Left lobe of liver (tissue), 2 donors: ENCODE data around the gene BRD9. TPM values are rescaled to one million over a fixed set of nuclear protein-coding genes. Genes with fewer than 3 reads are reported as not detected.
"Not testable (repeated sequence)": the region's sequence is repeated elsewhere in the genome, so short reads cannot be mapped to it uniquely, and the experiment has no call there.

ENCODE experiments used
- ATAC-seq: fragments of 200-7000 bp; cut with Tn5 transposase; one replicate; pipeline ENCODE4 v1.9.1; 2020; ENCODE audit warnings: mild to moderate bottlenecking, moderate library complexity
- DNase-seq: peaks from one replicate; pipeline ENCODE4 v3.0.0-alpha.2; 2020; ENCODE audit warnings: low spot score
- total RNA-seq: library from RNA; stranded (reverse); gene quantifications from one replicate; pipeline ENCODE4 v1.2.1, GENCODE V29; 2021
- donor health status: DM: no; HTN: no; CAD: no; lungs with moderate emphysema.
- donor health status: DM: no; HTN: yes; CAD: no.

BRD9 gene
- total RNA-seq: 19.0 TPM

GRCh38 chr5:892394-893136 is at the start of gene BRD9, which contains the start of gene TRIP13:
BRD9 (minus strand) TSS chr5:892801; CDS start chr5:892657, 144 bp downstream.
TRIP13 (plus strand) TSS chr5:892884; CDS start chr5:892999, 115 bp downstream.
- DNase-seq (peak; percentile 93), ATAC-seq (peak; percentile 97)

DNA sequence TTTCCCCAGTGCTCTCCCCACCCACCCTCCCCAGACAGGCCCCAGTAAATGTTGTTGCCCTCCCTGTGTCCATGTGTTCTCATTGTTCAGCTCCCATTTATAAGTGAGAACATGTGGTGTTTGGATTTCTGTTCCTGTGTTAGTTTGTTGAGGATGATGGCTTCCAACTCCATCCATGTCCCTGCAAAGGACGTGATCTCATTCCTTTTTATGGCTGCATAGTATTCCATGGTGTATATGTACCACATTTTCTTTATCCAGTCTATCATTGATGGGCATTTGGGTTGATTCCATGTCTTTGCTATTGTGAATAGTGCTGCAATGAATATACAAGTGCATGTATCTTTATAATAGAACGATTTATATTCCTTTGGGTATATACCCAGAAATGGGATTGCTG is 48.1 kb upstream of the BRD9 start:
- ATAC-seq, DNase-seq: not testable (repeated sequence)

DNA sequence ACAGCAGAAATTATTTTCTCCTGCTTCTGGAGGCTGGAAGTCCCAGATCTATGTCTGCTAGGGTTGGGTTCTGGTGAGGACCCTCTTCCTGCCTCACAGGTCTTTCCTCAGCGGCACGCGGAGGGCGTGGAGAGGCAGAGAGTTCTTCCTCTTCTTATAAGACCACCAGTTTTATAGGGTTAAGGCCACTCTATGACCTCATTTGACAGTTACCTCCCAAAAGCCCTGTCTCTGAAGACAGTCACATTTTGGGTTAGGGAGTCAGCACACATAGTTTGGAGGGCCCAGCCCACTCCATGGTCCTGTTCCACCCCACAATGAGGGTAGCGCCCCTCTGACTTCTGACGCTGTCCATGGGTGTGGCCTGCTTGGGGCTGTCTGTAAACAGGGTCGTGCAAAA is 46.8 kb upstream of the BRD9 start:
- ATAC-seq: no peak
- no peak for DNase-seq

GRCh38 chr5:937151-937924 is 44.7 kb upstream of the BRD9 start:
- ATAC-seq: no peak
- peak; percentile 40 for DNase-seq

GRCh38 chr5:936149-937144 is 43.8 kb upstream of the BRD9 start:
- peak; percentile 39 for DNase-seq
- no peak for ATAC-seq

DNA sequence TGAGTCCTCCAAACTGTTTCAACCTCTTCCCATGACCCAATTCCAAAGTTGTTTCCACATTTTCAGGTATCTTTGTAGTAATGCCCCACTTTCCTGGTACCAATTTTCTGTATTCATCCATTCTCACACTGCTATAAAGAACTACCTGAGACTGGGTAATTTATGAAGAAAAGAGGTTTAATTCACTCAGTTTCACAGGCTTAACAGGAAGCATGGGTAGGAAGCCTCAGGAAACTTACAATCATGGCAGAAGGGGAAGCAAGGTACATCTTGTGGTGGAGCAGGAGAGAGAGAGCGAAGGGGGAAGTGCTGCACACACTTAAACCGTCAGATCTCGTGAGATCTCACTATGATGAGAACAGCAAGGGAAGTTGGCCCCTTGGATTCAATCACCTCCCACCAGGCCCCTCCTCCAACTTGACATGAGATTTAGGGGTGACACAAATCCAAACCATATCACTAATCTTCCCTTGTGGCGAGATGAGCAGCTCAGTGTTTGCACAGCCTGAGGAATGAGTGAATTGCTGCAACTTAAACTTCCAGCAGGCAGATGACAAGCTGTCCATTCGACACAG is 43.0 kb upstream of the BRD9 start:
- no peak for DNase-seq
- ATAC-seq: no peak

- peak; percentile 44 for ATAC-seq
These were observed 41.9 kb upstream of the BRD9 start for GRCh38 chr5:934381-934967.

GRCh38 chr5:933951-934350 is 41.4 kb upstream of the BRD9 start:
- not testable (repeated sequence) for DNase-seq, ATAC-seq

More at GRCh38 chr5:934381-934967, 41.9 kb upstream of the BRD9 start:
- DNase-seq: peak; percentile 29

DNA sequence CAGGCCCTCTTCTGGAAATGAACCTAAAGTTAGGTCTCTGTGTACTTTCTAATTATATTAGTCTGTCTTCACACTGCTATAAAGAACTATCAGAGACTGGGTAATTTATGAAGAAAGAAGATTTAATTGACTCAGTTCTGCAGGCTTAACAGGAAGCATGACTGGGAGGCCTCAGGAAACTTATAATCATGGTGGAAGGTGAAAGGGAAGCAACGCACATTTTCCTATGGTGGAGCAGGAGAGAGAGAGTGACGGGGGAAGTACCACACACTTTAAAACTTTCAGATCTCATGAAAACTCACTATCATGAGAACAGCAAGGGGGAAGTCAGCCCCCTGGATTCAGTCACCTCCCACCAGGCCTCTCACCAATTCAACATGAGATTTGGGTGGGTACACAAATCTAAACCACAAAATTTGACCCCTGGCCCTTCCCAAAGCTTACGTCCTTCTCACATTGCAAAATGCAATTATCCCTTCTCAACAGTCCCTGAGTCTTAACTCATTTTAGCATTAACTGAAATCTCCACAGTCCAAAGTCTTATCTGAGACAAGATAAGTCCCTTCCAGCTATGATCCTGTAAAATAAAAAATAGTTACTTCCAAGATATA is 40.8 kb upstream of the BRD9 start:
- ATAC-seq: no peak

DNA sequence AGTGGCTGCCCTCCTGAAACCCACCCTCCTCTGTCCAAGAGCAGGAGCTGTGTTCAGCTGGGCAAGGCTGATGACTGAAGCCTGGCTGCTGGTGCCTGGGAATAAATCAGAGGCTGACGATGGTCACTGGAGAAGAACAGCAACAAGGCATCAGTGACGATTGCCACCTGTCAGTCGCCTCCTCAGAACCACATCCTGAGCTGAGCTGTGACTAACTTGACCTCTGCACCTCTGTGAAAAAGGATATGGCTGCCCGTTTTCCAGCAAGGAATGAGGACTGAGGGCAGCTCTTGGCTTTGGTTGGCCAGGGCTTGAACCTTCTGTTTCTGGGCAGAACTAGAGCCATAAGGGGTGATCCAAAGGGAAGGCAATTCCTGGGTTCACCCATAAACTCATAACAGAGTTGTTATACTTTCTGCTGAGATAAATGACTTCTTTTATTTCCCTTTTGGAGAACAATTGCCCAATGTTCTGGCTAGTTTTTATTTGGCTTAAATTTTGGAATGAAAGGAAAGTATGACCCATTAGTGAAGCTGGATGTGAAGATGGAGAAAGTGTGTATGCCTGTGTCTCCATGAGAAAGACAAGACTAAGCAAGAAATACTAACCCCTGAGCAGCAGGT is 40.1 kb upstream of the BRD9 start:
- ATAC-seq (no peak), DNase-seq (no peak)

More for the DNA sequence above, 40.8 kb upstream of the BRD9 start:
- DNase-seq: no peak

GRCh38 chr5:932151-932627 is 39.6 kb upstream of the BRD9 start:
- no peak for DNase-seq
- ATAC-seq: no peak

DNA sequence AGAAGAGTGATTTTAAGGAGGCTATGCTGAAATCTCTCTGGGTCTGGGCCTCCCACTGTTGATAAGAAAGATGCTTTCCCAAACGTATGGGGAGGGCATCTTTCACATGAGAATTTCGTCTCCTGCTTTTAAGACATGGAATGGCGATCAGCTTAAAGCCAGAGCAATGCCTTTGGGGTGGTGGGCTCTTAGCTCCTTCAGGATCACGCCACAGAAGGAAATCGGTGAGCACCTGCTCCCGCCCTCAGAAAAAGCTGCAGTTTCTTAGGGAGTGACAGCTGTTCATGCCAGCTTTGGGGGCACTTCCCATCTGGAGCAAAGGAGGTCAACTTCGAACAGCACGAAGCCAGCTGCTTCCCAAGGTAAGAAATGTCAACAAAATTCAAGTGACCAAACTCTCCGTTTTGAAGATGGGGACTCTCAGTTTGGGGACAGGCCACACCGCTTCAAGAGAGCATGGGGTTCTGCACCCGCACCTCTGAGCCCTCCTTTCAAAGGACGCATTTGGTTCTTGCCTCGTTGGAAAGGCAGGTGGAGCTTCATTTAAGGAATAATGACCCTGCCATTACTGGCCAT is 39.1 kb upstream of the BRD9 start:
- DNase-seq (no peak), ATAC-seq (no peak)

GRCh38 chr5:930866-931265 is 38.3 kb upstream of the BRD9 start:
- no peak for ATAC-seq

DNA sequence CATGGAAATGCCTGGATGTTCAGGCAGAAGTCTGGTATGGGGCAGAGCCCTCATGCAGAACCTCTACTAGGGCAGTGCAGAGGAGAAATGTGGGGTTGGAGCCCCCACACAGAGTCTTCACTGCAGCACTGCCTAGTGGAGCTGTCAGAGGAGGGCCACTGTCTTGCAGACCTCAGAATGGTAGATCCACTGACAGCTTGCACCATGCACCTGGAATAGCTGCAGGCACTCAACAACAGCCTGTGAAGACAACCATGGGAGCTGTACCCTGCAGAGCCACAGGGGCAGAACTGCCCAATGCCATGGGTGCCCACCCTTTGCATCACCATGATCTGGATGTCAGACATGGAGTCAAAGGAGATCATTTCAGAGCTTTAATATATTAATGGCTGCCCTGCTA is 37.0 kb upstream of the BRD9 start:
- no peak for DNase-seq
- no peak for ATAC-seq

More at GRCh38 chr5:930866-931265, 38.3 kb upstream of the BRD9 start:
- no peak for DNase-seq

DNA sequence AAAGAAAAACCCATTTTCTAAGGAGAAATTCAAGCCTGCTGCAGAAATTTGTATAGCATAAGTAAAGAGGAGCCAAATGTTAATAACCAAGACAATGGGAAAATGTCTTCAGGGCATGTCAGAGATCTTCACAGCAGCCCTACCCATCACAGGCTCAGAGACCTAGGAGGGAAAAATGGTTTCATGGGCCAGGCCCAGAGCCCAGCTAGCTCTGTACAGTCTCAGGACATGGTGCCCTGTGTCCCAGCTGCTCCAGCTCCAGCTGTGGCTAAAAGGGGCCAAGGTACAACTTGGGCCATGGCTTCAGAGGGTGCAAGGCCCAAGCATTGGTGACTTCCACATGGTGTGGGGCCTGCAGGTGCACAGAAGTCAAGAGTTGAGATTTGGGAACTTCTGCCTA is 36.6 kb upstream of the BRD9 start:
- DNase-seq: peak; percentile 23
- not testable (repeated sequence) for ATAC-seq

GRCh38 chr5:927172-928015 is 34.8 kb upstream of the BRD9 start:
- ATAC-seq: peak; percentile 77
- DNase-seq: peak; percentile 63

- ATAC-seq: peak; percentile 77
- DNase-seq: peak; percentile 47
These were observed 34.0 kb upstream of the BRD9 start for GRCh38 chr5:926417-927171.
